Smooth muscle cell (in vitro differentiated cells): ENCODE results near the gene NPC2. TPM values are rescaled to one million over a fixed set of nuclear protein-coding genes. Genes with fewer than 3 reads are reported as not detected.

Experiments
- DNase-seq: peaks from one replicate; lab custom pipeline; 2025; ENCODE audit not compliant: unreplicated experiment; lab: John Stamatoyannopoulos, UW
- H2AFZ ChIP-seq: fragments of 200-600 bp; sonication (generic); 2 replicates; pipeline ENCODE4 v1.6.0; 2016; ENCODE audit warnings: antibody characterized with exemption, low read depth, mild to moderate bottlenecking
- H3F3A ChIP-seq: fragments of 200-600 bp; sonication (generic); 2 replicates; pipeline ENCODE4 v1.6.0; 2017; ENCODE audit warnings: antibody characterized with exemption, low read depth
- H3K27ac ChIP-seq: fragments of 200-600 bp; sonication (generic); 2 replicates; pipeline ENCODE4 v1.5.1; 2016; ENCODE audit warnings: low read depth, mild to moderate bottlenecking
- H3K27me3 ChIP-seq: fragments of 200-600 bp; sonication (generic); 2 replicates; pipeline ENCODE4 v1.6.1; 2016; ENCODE audit warnings: low read depth, mild to moderate bottlenecking
- H3K36me3 ChIP-seq: fragments of 200-600 bp; sonication (generic); 2 replicates; pipeline ENCODE4 v1.5.1; 2016; ENCODE audit warnings: low read depth
- H3K4me1 ChIP-seq: fragments of 200-600 bp; sonication (generic); 2 replicates; pipeline ENCODE4 v1.5.1; 2016; ENCODE audit warnings: low read depth
- H3K4me2 ChIP-seq: fragments of 200-600 bp; sonication (generic); 2 replicates; pipeline ENCODE4 v1.6.0; 2016; ENCODE audit warnings: mild to moderate bottlenecking
- H3K4me3 ChIP-seq: fragments of 200-600 bp; sonication (generic); 2 replicates; pipeline ENCODE4 v1.5.1; 2016; ENCODE audit warnings: mild to moderate bottlenecking
- H3K79me2 ChIP-seq: fragments of 200-600 bp; sonication (generic); 2 replicates; pipeline ENCODE4 v1.6.0; 2016; ENCODE audit warnings: low read depth, mild to moderate bottlenecking
- H3K9ac ChIP-seq: fragments of 200-600 bp; sonication (generic); 2 replicates; pipeline ENCODE4 v1.6.0; 2016; ENCODE audit warnings: low read depth
- H3K9me3 ChIP-seq: fragments of 200-600 bp; sonication (generic); replicated peaks from 2 replicates; pipeline ENCODE4 v1.5.1; 2016; ENCODE audit warnings: low read depth
- H4K20me1 ChIP-seq: fragments of 200-600 bp; sonication (generic); 2 replicates; pipeline ENCODE4 v1.6.0; 2016; ENCODE audit warnings: low read depth
- WGBS: methylation state at CpG from one replicate; pipeline ENCODE4 v1.1.7; 2016; ENCODE audit warnings: low lambda C conversion rate; 5-methylcytosine and 5-hydroxymethylcytosine counted together
- polyA plus RNA-seq: library from polyadenylated mRNA; unstranded; fragments of >200 nt; fragmentation: Nextera tagmentation; extraction: Ambion mirVana; gene quantifications from 2 replicates; pipeline ENCODE4 v1.2.1, GENCODE V29; 2016
- total RNA-seq: library from RNA; depleted of rRNA; stranded (reverse); fragments of >200 nt; gene quantifications from 2 replicates; pipeline ENCODE4 v1.2.3, GENCODE V29; 2014
- TF ChIP-seq, protein P1 (sequence below): fragments of 200-600 bp; sonication (generic); IDR thresholded peaks from 2 replicates; pipeline ENCODE4 v1.5.1; 2017; ENCODE audit warnings: borderline replicate concordance, mild to moderate bottlenecking, antibody characterized with exemption; ENCODE audit not compliant: insufficient read depth, poor library complexity, severe bottlenecking

The NPC2 gene
- total and polyA plus RNA-seq, 2 experiments from 2014 or later: 137 to 496 TPM

DNA sequence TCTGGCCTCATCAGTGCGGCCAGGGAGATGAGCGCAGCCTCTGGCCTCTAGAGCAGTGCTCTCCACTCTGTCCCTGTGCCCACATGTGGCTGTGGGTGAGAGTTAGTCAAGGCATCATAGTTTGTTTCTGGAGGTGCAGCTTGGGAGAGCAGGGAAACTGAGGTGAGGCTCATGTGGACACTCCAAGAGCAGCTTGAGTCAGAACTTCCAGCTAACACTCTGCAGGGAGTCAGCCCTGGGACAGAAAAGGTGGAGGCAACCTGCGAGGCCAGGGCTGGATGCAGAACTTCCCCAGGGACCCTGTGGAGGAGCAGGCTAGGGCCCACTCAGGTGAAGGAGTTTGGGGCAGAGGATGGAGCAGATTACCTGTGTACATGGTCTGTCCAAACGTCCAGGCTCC lies 11.3 kb upstream of the NPC2 start:
- no peak overlapping the region for H3K4me3 ChIP-seq
- H3K4me2 ChIP-seq: no peak overlapping the region
- H3K27me3 ChIP-seq: no peaks in the 10 kb centered on the region
- H3K9me3 ChIP-seq: no peaks in the 10 kb centered on the region
- no peak overlapping the region for H2AFZ ChIP-seq
- H3K79me2 ChIP-seq: no peaks in the 10 kb centered on the region
- no peaks in the 10 kb centered on the region for H4K20me1 ChIP-seq
- WGBS: 92% methylated on average over 4 of the region's 4 CpGs
- H3F3A ChIP-seq: peaks cover 5% of the 10 kb centered on the region
- TF ChIP-seq, protein P1, sequence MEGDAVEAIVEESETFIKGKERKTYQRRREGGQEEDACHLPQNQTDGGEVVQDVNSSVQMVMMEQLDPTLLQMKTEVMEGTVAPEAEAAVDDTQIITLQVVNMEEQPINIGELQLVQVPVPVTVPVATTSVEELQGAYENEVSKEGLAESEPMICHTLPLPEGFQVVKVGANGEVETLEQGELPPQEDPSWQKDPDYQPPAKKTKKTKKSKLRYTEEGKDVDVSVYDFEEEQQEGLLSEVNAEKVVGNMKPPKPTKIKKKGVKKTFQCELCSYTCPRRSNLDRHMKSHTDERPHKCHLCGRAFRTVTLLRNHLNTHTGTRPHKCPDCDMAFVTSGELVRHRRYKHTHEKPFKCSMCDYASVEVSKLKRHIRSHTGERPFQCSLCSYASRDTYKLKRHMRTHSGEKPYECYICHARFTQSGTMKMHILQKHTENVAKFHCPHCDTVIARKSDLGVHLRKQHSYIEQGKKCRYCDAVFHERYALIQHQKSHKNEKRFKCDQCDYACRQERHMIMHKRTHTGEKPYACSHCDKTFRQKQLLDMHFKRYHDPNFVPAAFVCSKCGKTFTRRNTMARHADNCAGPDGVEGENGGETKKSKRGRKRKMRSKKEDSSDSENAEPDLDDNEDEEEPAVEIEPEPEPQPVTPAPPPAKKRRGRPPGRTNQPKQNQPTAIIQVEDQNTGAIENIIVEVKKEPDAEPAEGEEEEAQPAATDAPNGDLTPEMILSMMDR: no peak
- DNase-seq: no peak
- H3K36me3 ChIP-seq: no peaks in the 10 kb centered on the region
- peaks cover 6% of the 10 kb centered on the region for H3K4me1 ChIP-seq
- H3K9ac ChIP-seq: no peak overlapping the region
- H3K27ac ChIP-seq: no peak overlapping the region

DNA sequence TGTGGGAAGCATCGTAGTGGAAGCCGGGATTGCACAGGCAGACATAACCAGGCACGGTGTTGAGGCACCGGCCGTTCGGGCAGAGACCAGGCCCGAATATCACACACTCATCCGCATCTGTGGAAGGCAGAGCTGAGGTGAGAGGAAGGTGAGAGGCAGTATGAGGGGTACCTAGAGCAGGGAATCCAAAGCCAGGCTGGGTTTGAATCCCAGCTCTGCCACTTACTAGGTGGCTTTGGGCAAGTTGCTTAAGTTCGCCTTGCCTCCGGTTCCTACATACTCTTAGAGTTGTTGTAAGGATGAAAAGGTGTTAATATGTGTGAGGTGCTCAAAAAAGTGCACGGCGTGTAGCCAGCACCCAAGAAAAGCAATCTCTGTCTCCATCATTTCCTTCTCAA lies 10.8 kb upstream of the NPC2 start:
- DNase-seq: no peak
- no peak overlapping the region for H3K27ac ChIP-seq
- no peak overlapping the region for H2AFZ ChIP-seq
- H3K4me2 ChIP-seq: no peak overlapping the region
- H3K9ac ChIP-seq: no peak overlapping the region
- H3K36me3 ChIP-seq: no peaks in the 10 kb centered on the region
- H3F3A ChIP-seq: peaks cover 5% of the 10 kb centered on the region
- TF ChIP-seq, protein P1: no peak
- 97% methylated on average over 12 of the region's 12 CpGs for WGBS
- peaks cover 6% of the 10 kb centered on the region for H3K4me1 ChIP-seq
- H3K27me3 ChIP-seq: no peaks in the 10 kb centered on the region
- no peak overlapping the region for H3K4me3 ChIP-seq
- no peaks in the 10 kb centered on the region for H4K20me1 ChIP-seq
- H3K9me3 ChIP-seq: no peaks in the 10 kb centered on the region
- no peaks in the 10 kb centered on the region for H3K79me2 ChIP-seq

DNA sequence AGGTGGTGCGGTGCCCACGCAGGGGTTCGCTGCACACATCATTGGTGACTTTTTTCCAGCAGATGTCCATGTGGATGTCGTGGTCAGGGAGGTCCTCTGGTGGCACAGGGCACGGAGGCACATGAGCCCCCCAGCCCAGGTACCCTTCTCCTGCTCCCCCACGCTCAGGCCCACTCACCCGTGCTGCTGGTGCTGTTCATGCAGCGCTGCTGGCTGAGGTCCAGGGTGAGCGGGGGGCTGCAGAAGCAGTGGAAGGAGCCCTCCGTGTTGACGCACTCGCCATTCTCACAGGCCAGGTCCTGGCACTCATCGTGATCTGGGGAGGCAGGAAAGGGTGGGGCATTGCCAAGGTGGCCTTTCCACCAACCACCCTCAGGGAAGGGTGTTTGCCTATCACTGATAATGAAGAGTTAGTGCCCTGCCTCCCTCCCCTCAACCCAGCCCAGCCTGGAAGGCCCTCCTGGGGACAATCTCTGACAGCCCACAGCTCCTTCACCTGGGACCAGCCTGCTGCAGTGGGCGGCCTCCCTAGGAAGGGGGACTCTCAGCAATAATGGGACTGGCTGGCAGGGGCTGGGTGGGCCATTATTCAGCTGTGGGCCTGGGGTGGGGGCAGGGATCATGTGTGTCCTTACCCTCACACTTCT lies 10.3 kb upstream of the NPC2 start:
- Histone ChIP-seq H3K4me3 (no peak overlapping the region), H3K79me2 (no peaks in the 10 kb centered on the region), H4K20me1 (no peaks in the 10 kb centered on the region), H3K9me3 (no peaks in the 10 kb centered on the region), H2AFZ (no peak overlapping the region), H3K9ac (no peak overlapping the region), H3K27me3 (no peaks in the 10 kb centered on the region), H3K36me3 (no peaks in the 10 kb centered on the region), H3K4me2 (no peak overlapping the region), H3K27ac (no peak overlapping the region), H3K4me1 (peaks cover 6% of the 10 kb centered on the region), H3F3A (peaks cover 5% of the 10 kb centered on the region)
- DNase-seq: no peak
- TF ChIP-seq, protein P1: no peak
- 94% methylated on average over 13 of the region's 14 CpGs for WGBS
